Sigmoid colon (tissue), 3 donors: ENCODE results near the gene TSPEAR.

Source experiments
- CTCF ChIP-seq, 4 experiments: fragments of 450-650 bp in 3 of 4; fragments of 200-600 bp in 1 of 4; IDR thresholded peaks; one replicate each; pipeline ENCODE4 v1.5.1; 2016 to 2019; ENCODE audit warnings: antibody characterized with exemption in 4 of 4, mild to moderate bottlenecking in 3 of 4, moderate library complexity in 2 of 4
- POLR2A ChIP-seq, 2 donors: fragments of 450-650 bp; IDR thresholded peaks; one replicate each; pipeline ENCODE4 v1.6.1; 2016; ENCODE audit warnings: antibody characterized with exemption in 2 of 2, mild to moderate bottlenecking in 2 of 2, moderate library complexity in 2 of 2

GRCh38 chr21:44449473-44450363 lies 261.7 kb downstream of the TSPEAR start:
- TF ChIP-seq CTCF (IDR thresholded peaks at IDR 0.05): no peak
- no peak for TF ChIP-seq POLR2A (IDR thresholded peaks at IDR 0.05)
